GM18517 (cell line): Measurements from ENCODE around the gene ACP7.
"Not testable (repeated sequence)": the region's sequence is repeated elsewhere in the genome, so short reads cannot be mapped to it uniquely, and the experiment has no call there.

Source experiments
- ATAC-seq: cut with Tn5 transposase; IDR thresholded peaks from one replicate; pipeline ENCODE4 v1.9.1; 2021; ENCODE audit warnings: mild to moderate bottlenecking, moderate library complexity; ENCODE audit not compliant: unreplicated experiment

The ACP7 gene

GRCh38 chr19:39074942-39075341 is 9.2 kb upstream of the ACP7 start:
- no peak for ATAC-seq

- no peak for ATAC-seq
These were observed 6.8 kb upstream of the ACP7 start for GRCh38 chr19:39077323-39077722.

GRCh38 chr19:39078436-39079200 is 5.5 kb upstream of the ACP7 start:
- ATAC-seq, result no peak

GRCh38 chr19:39080431-39080830 is 3.7 kb upstream of the ACP7 start:
- no peak for ATAC-seq

- no peak for ATAC-seq
These were observed 2.0 kb upstream of the ACP7 start for GRCh38 chr19:39082167-39082566.

- ATAC-seq, result no peak
These were observed 1.2 kb upstream of the ACP7 start for GRCh38 chr19:39082745-39083598.

GRCh38 chr19:39083599-39083982 is 577 bp upstream of the ACP7 start:
- no peak for ATAC-seq

- ATAC-seq, result no peak
These were observed 538 bp downstream of the ACP7 start for GRCh38 chr19:39084732-39085080.

- ATAC-seq, result no peak
These were observed 1.2 kb downstream of the ACP7 start for GRCh38 chr19:39085392-39085791.

- ATAC-seq, result no peak
These were observed 2.2 kb downstream of the ACP7 start for GRCh38 chr19:39086386-39086785.

GRCh38 chr19:39087907-39088686 is 3.9 kb downstream of the ACP7 start:
- ATAC-seq, result no peak

GRCh38 chr19:39090016-39090415 is 5.8 kb downstream of the ACP7 start:
- not testable (repeated sequence) for ATAC-seq

- ATAC-seq, result no peak
These were observed 6.7 kb downstream of the ACP7 start for GRCh38 chr19:39090881-39091280.

GRCh38 chr19:39095799-39096540 is 11.8 kb downstream of the ACP7 start:
- ATAC-seq, result not testable (repeated sequence)

GRCh38 chr19:39097299-39097698 is 13.1 kb downstream of the ACP7 start:
- no peak for ATAC-seq

- no peak for ATAC-seq
These were observed 13.6 kb downstream of the ACP7 start for GRCh38 chr19:39097721-39098120.

- no peak for ATAC-seq
These were observed 14.4 kb downstream of the ACP7 start for GRCh38 chr19:39098365-39099269.

- ATAC-seq, result no peak
These were observed 15.2 kb downstream of the ACP7 start for GRCh38 chr19:39099341-39099740.

- no peak for ATAC-seq
These were observed 16.5 kb downstream of the ACP7 start for GRCh38 chr19:39100500-39101166.
